Activated CD4-positive, CD25-positive, alpha-beta regulatory T cell treated with anti-CD3 and anti-CD28 coated beads, Interleukin-2, amount 50 U/mL, for 16 hours (primary cell): ENCODE measurements around the gene HECTD4.
"Not testable (repeated sequence)": the region's sequence is repeated elsewhere in the genome, so short reads cannot be mapped to it uniquely, and the experiment has no call there.

Experiments used
- DNase-seq: peaks from one replicate; pipeline ENCODE4 v3.0.0-alpha.2; 2020; ENCODE audit warnings: low read depth, low spot score

HECTD4 gene

DNA sequence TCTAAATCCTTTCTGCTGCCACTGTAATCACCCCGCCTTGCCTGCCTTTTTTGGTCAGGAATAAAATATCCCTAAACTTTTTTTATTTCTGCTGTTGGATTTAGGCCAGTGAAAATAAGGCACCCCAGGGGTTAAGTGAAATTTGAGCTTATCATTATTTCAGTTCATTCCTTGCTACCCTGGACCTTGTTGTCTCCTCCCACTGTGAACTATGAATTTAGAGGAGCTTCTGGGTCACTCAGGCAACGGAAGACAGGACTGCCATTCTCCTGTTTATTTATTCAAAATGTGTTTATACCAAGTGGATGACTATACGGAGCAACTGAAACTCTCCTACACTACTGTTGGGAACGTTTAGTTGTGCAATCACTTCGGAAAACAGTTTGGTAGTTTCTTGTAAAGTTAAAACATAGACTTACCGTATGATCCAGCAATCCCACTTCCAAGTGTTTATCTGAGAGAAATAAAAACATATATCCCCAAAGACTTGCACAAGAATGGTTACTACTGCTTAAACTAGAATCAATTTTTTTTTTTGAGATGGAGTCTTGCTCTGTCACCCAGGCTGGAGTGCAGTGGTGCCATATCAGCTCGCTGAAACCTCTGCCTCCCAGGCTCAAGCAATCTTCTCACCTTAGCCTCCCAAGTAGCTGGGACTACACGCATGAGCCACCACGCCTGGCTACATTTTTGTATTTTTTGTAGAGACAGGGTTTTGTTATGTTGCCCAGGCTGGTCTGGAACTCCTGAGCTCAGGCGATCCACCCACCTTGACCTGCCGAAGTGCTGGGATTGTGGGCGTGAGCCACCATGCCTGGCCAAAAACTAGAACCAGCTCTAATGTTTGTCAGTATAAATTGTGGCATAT, 259.2 kb downstream of the HECTD4 start:
- no peak for DNase-seq

DNA sequence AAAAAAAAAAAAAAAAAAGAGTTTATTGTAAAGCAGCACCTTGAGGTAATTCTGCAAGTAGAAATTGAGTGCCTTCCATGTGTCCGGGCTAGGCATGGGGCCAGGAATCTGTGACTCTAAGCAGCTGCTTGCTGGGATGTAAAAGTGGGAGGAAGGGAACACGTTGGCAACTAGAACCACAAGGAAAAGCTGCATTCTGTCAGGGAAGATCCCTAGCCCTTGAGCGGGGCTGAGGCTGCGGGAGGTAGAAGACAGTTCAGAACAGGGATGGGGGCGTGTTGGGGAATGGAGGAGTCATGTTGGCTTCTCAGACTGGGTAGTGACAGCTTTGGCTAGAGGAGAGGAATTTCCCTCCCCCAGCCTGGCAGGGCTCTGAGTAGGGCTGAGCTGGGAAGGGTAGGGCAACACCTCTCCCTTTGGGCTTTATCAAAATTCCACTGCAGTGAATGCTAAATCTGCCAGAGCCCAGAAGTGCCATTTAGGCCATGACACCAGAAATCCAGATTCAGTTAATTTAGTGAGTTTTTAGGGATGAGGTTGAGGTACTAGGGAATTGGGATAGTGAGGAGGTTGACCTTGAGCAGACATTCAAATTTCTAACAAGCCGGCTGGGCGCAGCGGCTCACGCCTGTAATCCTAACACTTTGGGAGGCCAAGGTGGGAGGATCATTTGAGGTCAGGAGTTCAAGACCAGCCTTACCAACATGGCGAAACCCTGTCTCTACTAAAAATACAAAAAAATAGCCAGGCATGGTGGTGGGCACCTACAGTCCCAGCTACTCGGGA, 260.3 kb downstream of the HECTD4 start:
- DNase-seq = no peak

DNA sequence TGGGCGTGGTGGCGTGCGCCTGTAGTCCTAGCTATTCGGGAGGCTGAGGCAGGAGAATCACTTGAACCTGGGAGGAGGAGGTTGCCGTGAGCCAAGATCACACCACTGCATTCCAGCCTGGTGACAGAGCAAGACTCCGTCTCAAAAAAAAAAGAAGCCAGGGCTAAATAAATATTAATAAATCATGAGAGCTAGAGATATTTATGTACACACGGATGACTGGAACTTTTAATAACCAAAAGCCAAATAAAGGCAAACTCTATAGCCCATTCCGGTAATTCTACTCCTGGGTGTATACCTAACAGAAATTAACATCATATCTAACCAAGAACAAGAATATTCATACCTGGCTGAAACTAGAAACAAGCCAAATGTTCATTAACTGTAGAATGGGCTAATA, 264.5 kb downstream of the HECTD4 start:
- no peak for DNase-seq

DNA sequence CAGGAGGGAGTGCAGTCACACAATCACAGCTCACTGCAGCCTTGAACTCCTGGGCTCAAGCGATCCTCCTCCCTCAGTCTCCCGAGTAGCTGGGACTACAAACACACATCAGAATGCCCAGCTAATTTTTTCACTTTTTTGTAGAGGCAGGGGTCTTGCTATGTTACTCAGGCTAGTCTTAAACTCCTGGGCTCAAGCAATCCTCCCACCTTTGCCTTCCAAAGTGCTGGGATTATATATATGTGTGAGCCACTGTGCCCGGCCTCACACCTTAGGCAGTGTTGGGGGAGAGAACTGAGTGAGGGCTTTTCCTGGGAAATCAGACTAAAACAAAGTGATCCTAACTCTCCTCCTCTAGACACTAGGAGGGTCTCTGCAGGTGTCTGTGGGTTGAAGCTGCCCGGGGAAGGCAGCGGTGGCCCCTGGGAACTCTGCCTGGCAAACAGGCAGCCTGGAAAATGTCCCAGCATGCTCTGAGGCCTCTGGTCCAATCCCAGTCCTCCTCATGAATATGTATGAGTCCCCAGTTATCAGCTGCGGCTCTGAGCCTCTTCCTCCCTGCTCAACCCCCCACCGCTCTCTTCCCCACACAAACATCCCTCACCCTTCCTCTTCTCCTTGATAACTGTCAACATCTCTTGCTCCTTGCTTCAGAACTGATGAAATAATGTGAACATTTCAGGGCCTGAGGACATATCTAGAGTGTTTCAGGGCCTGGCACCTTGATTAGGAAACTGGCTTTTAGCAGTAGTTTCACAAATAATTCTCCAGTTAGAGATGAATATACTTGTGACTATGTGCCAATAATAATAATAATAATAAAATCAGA, 265.8 kb downstream of the HECTD4 start:
- no peak for DNase-seq

DNA sequence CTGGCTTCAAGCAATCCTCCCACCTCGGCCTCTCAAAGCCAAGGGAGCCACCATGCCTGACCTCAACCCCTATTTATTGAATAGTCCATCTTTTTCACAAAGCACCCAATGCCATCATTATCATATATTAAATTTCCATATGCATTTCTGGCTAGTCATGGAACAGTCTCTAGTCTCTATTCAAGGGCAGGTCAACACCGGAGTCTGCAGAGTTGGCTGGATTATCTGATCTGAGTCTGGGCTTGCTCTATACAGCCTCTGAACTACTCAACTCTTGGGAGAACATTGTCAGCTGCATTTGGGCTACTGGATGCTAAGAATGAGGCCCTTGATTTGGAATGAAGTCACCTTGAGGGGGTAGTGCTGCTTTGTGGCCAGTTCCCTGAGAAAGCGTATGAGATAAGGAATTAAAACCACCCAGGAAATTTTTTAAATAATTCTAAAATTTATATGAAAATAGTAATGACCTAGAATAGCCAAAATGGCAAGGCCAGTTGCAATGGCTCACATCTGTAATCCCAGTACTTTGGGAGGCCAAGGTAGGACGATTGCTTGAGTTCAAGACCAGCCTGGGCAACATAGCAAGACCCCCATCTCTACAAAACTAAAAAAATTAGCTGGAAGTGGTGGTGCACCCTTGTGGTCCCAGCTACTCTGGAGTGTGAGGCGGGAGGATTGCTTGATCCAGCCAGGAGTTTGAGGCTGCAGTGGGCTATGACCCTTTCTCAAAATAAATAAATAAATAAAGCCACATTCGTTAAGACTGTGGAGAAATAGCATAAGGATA, 266.8 kb downstream of the HECTD4 start:
- no peak for DNase-seq

DNA sequence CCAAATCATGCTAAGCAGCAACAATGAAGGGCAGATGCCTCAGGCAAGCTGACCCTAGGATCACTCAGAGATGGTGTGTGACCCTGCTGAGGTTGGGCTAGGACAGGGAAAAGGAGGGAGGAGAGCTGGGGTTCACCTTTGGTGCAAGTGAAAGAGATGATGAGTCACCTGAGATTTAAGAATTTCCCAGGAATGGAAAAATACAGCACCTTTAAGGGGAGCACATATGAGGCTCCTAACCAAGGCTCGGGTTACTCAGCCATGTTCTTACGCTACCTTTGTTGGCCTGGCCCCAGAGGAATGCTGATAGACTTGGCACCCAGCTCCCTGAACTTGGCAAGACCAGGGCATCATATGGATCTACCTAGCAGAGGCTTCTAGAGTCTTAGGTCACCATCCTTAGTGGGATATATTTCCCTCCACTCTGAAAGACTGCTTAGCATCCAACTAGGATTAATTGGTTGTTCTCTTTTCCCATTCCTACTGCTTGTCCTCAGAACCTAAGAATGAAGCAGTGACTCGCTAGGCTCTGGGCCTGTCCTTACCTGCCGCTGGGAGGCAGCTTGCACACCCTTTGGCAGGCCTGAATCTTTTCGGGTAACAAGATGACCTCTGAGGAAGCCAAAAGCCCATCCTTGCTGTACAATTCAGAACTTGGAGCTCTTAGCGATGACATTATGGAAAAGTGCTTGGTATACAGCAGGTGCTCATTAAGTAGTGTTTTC, 269.7 kb downstream of the HECTD4 start:
- no peak for DNase-seq

DNA sequence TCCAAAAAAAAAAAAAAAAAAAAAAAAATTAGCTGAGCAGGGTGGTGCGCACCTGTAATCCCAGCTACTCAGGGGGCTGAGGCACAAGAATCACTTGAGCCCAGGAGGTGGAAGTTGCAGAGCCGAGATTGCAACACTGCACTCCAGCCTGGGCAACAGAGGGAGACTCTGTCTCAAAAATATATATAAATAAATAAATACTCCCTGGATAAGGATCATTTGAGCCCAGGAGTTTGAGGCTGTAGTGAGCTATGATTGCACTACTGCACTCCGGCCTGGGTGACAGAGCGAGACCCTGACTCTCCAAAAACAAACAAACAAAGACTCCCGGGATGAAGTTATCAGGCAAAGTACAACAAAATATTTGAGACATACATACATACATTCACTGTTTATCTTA, 270.3 kb downstream of the HECTD4 start:
- no peak for DNase-seq

DNA sequence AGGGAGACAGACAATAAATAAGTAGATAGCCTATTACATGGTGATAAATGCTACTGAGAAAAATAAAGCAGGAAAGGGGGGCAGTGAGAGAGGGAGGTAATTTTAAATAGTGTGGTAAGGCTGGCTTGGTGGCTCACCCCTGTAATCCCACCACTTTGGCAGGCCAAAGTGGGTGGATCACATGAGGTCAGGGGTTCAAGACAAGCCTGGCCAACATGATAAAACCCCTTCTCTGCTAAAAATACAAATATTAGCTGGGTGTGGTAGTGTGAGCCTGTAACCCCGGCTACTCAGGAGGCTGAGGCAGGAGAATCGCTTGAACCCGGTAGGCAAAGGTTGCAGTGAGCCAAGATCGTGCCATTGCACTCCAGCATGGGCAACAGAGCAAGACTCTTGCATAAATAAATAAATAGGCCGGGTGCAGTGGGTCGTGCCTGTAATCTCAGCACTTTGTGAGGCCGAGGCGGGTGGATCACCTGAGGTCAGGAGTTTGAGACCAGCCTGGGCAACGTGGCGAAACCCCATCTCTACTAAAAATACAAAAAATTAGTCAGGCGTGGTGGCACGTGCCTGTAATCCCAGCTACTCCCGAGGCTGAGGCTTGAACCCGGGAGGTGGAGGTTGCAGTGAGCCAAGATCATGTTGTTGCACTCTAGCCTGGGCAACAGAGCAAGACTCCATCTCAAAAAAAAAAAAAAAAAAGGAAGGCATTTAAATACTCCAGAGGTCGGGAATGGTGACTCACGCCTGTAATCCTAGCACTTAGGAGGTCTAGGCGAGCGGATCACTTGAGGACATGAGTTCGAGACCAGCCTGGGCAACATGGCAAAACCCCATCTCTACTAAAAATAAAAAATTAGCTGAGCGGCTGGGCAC, 271.2 kb downstream of the HECTD4 start:
- DNase-seq = not testable (repeated sequence)
